Measurements from ENCODE around the gene CAPN7.

Gene CAPN7

DNA sequence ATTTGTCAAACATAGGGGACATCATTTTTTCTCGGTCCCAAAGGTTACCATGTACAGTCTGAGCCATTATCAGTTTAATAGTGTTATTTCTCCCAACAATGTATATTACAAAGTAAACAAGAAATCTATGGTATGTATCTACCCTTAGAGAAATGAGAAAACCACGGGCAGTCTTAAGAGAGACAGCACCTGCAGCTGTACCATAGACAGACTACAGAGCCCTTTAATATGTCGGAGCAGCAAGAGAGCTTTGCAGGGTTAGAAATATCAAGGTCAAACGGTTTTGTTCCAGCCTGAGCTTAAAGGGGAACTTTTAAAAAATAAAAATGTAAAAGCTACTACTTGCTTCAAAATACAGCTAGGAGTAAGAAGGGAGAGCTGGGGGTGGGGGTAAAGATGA is 73.2 kb downstream of the CAPN7 start:
- no peak for DNase-seq

DNA sequence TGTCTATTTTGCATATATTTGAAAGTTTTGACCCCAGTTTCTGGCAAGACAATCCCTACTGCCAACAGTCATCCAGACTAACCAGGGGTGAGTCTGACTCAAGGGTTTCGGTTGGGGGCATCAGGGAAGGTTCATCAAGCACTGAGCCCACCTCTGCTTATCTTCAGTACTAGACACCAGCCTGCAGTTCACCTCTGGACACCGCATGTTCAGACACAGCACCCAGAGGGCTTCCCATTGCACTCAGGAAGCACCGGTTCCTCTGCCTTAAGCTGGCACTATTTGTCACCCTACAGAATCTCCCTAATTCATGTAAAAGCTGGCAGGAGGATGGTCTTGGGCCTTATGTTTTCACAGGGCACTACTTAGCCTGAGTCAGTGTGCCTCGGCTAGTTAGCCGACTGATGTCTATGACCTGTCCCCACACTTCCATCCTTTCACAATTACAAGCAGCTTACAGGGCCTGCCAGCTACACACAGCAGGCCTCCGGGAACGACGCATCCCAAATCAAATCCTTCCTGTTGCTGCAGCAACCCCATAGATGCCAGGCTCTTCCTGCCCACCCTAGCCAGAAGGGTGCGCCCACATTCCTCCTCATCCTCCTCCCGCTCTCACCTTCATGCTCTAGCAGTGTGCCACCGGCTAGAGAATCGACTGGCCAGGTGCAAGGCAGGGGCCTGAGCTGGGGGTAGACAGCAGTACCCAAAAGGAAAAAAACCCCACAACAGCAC is 73.8 kb downstream of the CAPN7 start:
- no peak for DNase-seq

GRCh38 chr3:15280853-15281532 is 74.9 kb downstream of the CAPN7 start:
- no peak for DNase-seq

- DNase-seq, result no peak
These were observed 75.8 kb downstream of the CAPN7 start for GRCh38 chr3:15281817-15282216.

- DNase-seq, result no peak
These were observed 77.7 kb downstream of the CAPN7 start for GRCh38 chr3:15283702-15284101.

GRCh38 chr3:15284121-15284889 is 78.3 kb downstream of the CAPN7 start:
- no peak for DNase-seq

DNA sequence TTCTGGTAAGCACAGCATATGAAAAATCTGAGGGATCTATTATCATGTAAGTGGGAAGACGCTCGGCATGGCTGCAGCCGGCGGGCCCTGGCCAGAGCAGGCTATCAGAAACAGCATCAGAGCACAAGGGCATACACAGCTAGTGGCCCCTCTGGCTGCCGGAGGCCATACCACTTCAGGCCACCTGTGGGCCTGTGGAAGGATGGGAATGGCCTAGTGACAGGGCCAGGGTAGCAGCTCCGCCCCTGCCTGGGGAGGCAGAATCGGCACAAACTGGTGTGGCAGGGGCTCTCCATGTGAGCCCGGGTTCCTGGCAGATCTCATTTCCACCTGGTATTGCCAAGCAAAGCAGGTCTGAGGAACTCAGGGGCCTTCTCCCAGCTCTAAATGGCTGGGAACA is 80.0 kb downstream of the CAPN7 start:
- DNase-seq, result no peak

DNA sequence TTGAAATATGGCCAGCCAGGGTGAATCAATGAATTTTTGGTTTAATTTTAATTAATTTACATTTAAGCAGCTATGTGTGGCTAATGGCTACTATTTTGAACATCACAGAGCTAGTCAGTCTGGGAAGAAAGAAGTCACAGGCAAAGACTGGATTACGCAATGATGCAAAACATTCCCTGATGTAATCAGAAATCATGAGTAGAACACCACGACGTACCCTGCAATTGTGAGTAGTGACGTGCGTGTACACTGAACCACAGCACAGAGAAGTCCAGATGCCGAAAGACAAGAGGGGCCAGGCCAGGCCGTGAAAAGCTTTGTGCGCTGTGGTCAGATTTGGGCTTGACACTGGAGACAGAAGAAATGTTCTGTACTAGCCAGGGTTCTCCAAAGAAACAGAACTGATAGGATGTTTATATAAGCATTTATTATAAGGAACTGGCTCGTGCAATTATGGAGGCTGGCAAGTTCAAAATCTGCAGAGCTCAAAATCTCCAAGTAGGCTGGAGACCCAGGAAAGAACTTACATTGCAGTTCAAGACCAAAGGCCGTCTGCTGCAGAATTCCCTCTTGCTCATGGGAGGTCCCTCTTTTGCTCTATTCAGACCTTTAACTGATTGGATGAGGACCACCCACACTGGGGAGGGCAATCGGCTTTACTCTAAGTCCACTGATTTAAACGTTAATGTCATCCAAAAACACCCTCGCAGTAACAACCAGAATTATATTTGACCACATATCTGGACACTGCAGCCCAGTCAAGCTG is 81.7 kb downstream of the CAPN7 start:
- no peak for DNase-seq

DNA sequence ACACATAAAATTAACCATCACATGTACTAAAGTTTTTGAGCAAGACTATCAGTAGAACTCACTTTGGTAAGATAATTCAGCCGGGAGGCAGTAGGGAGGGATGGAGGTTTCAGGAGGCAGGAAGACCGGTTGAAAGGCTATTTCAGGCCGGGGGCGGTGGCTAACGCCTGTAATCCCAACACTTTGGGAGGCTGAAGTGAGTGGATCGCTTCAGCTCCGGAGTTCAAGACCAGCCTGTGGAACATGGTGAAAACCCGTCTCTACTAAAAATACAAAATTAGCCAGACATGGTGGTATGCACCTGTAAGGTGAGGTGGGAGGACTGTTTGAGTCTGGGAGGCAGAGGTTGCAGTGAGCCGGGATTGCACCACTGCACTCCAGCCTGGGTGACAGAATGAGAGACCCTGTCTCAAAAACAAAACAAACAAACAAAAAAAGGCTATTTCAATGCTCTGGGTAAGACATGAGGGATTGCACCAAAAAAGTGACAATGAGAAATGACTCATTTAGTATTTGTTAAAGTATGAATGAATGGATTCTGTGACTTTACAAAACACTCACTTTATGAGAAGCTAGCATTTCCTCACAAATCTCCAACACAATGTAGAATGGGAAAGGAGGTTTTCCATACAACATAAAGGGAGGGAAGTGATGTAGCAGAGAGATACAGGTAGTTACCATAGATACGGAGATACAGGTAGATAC is 82.4 kb downstream of the CAPN7 start:
- DNase-seq, result no peak

GRCh38 chr3:15289661-15290060 is 83.6 kb downstream of the CAPN7 start:
- no peak for DNase-seq

DNA sequence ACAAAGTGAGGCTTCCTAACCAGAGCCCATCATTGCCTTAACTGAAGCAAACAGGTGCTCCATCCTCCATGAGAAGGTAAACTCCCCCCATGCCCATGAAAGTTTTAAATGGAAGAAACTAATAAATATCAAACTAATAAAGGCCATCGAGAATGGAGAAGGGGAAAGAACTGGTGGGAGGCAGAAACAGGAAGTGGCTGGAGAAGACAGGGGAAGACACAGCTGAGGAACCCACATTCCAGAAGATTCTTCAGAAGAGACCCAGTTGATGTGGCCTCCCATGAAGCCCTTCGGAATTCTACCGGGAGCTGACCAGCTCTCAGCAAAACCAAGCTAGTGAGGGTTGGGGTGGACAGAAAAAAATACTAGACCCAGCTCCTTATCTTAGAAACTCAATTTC is 84.7 kb downstream of the CAPN7 start:
- DNase-seq, result no peak

- peak; percentile 85 for DNase-seq
These were observed 85.8 kb downstream of the CAPN7 start for GRCh38 chr3:15291589-15292541.

DNA sequence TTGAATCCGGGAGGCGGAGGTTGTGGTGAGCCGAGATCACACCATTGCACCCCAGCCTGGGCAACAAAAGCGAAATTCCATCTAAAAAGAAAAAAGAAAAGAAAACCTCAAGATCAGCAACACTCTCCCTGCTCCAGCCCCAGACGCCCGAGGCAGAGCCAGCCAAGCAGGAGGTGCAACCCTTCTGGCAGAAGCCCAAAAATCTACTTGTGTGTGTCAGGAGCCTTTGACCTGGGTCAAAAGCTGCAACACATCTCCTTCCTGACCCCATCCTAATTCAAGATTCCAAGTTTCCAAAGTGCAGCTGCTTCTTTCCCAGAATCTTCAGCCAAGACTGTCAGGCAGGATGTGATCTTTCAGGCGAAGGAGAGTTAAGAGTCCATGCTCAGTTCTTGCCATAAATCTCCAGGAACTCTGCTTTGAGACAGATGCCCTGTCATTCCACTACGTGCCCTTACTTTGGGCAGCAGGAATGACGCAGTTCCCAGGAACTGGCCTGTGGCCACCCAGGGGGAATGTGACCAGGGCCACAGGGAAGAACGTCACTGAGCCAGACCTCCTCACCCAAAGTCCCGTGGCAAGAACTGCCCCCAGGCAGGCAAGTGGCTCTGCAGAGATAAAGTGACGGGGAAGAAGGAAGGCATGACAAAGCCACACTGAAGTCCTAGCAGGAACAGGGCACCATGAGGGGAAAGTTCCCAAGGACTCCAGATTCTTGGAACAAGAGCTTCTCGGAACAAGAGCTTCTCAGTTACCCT is 86.9 kb downstream of the CAPN7 start:
- DNase-seq, result no peak

DNA sequence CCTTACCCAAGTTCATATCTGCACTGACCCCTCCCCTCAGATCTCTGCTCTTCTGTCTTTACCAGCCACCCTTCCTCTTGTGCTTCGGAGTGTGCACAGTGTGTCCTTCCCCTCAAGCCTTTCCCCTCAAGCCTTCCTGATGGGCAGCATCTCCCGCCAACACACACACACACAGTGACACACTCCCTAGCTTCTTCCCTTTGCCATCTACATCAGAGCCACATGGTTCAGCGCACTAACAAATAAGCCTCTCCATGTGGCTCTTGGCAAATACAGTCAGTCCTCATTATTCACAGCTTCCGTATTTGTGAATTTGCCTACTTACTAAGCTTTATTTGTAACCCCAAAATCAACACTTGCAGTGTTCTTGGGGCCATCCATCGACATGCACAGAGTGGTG is 88.9 kb downstream of the CAPN7 start:
- DNase-seq, result no peak

- no peak for DNase-seq
These were observed 89.5 kb downstream of the CAPN7 start for GRCh38 chr3:15295506-15295905.

DNA sequence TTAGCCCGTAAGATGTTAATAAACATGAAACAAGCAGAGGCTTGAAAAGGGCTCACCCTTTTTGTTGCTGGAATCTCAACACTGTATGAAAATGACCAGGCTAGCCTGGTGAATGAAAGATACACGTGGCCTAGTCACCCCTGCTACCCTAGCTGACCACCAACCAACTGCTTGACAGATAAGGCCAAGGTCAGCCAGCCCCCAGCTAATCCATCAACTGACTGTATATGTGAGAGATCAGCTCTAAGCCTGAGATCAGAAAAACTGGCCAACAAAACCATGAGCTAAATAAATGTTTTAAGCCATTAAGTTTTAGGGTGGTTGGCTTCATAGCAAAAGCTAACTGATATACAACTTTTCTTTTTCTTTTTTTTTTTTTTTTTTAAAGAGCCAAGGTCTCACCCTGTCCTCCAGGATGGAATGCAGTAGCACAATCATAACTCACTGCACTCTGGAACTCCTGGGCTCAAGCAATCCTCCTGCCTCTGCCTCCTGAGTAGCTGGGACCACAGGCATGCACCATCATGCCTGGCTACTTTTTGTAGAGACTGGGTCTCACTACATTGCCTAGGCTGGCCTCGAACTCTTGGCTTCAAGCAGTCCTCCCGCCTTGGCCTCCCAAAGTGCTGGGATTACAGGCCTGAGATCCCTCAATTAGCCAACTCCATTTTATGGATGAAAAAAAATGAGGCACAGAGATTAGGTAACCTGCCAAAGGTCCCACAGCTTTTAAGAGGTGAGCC is 91.7 kb downstream of the CAPN7 start:
- no peak for DNase-seq

- no peak for DNase-seq
These were observed 92.5 kb downstream of the CAPN7 start for GRCh38 chr3:15298504-15298903.

DNA sequence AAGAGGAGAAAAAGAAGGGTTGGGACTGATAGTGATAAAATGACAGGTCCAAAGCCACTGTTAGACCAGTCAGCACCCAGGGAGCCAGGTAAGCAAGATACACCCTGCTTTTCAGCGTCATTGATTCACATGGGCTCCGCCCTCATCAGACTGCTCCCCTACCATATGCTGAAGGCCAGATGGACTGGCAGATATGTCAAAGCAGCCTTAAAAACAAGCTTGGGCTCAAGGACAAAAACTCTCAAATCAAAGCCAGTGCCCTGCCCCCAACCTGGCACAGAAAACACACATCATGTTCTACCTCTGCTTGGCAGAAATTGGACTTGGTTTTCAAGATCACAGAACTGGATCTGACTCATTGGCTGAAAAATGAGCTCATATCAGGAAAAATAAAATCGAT is 93.0 kb downstream of the CAPN7 start:
- DNase-seq, result no peak

- DNase-seq, result no peak
These were observed 94.5 kb downstream of the CAPN7 start for GRCh38 chr3:15300323-15301078.
